ENCODE results near the gene COL7A1.

DNA sequence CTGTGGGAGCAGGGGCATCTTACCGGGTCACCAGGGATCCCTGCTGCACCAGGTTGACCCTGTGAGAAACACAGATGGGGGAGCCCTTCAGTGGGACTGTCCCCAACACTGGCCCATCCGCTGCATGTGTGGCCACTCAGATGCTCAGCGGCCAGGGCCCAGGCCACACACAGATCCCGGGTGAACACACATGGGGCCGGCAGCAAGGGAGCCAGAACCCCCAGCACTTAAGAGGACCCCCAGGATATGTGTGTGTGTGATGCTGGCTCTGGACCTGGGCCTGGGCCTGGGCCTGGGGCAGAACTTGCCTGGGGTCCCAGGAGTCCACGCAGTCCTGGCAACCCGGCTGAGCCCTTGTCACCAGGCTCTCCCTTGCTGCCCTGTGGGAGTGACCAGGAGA is 26.7 kb downstream of the COL7A1 start:
- TF ChIP-seq, protein P1, sequence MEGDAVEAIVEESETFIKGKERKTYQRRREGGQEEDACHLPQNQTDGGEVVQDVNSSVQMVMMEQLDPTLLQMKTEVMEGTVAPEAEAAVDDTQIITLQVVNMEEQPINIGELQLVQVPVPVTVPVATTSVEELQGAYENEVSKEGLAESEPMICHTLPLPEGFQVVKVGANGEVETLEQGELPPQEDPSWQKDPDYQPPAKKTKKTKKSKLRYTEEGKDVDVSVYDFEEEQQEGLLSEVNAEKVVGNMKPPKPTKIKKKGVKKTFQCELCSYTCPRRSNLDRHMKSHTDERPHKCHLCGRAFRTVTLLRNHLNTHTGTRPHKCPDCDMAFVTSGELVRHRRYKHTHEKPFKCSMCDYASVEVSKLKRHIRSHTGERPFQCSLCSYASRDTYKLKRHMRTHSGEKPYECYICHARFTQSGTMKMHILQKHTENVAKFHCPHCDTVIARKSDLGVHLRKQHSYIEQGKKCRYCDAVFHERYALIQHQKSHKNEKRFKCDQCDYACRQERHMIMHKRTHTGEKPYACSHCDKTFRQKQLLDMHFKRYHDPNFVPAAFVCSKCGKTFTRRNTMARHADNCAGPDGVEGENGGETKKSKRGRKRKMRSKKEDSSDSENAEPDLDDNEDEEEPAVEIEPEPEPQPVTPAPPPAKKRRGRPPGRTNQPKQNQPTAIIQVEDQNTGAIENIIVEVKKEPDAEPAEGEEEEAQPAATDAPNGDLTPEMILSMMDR (IDR thresholded peaks at IDR 0.05; ENCODE audit: low read depth, low read length), result no peak
- no peak for TF ChIP-seq EZH2phosphoT487 (IDR thresholded peaks at IDR 0.05; ENCODE audit: low read depth)

Measured in OCI-LY3 (cell line).